Measurements from ENCODE around the gene NTNG1.
A peak's percentile ranks its signal among the peaks of the same experiment; 100 is the strongest.

NTNG1 gene

GRCh38 chr1:107449326-107449725 is 308.5 kb downstream of the NTNG1 start:
- H3K9ac ChIP-seq: no peak overlapping the region
- H3K4me1 ChIP-seq (ENCODE audit: low read depth, poor library complexity, severe bottlenecking): peaks cover 36% of the 10 kb centered on the region
- no peak overlapping the region for H2AFZ ChIP-seq (ENCODE audit: low read depth)
- H3K27me3 ChIP-seq (ENCODE audit: insufficient read depth, low read depth): no peaks in the 10 kb centered on the region
- no peaks in the 10 kb centered on the region for H3K36me3 ChIP-seq (ENCODE audit: insufficient read depth)
- no peak overlapping the region for H3K4me2 ChIP-seq
- no peaks in the 10 kb centered on the region for H4K20me1 ChIP-seq (ENCODE audit: insufficient read depth)
- H3K79me2 ChIP-seq (ENCODE audit: insufficient read depth, low read depth): no peaks in the 10 kb centered on the region
- no peak for TF ChIP-seq CTCF (conservative IDR thresholded peaks at IDR 0.05; ENCODE audit: low read depth, low read length)
- H3K27ac ChIP-seq: no peak overlapping the region
- no peak overlapping the region for H3K4me3 ChIP-seq (IDR thresholded peaks at IDR 0.05; ENCODE audit: insufficient read depth, low read depth, low read length)

GRCh38 chr1:107450899-107451664 is 310.2 kb downstream of the NTNG1 start:
- Histone ChIP-seq H4K20me1 (ENCODE audit: insufficient read depth) (no peaks in the 10 kb centered on the region), H3K27me3 (ENCODE audit: insufficient read depth, low read depth) (no peaks in the 10 kb centered on the region), H3K27ac (peak overlapping the region; percentile 60), H3K4me2 (peak overlapping the region; percentile 36), H3K36me3 (ENCODE audit: insufficient read depth) (no peaks in the 10 kb centered on the region), H3K4me3 (IDR thresholded peaks at IDR 0.05; ENCODE audit: insufficient read depth, low read depth, low read length) (no peak overlapping the region), H3K79me2 (ENCODE audit: insufficient read depth, low read depth) (no peaks in the 10 kb centered on the region), H3K9ac (no peak overlapping the region), H2AFZ (ENCODE audit: low read depth) (peak overlapping the region; percentile 59), H3K4me1 (ENCODE audit: low read depth, poor library complexity, severe bottlenecking) (peaks cover 39% of the 10 kb centered on the region)
- TF ChIP-seq CTCF (conservative IDR thresholded peaks at IDR 0.05; ENCODE audit: low read depth, low read length): no peak

- no peak for TF ChIP-seq CTCF (conservative IDR thresholded peaks at IDR 0.05; ENCODE audit: low read depth, low read length)
- Histone ChIP-seq H4K20me1 (ENCODE audit: insufficient read depth) (no peaks in the 10 kb centered on the region), H3K4me2 (peak overlapping the region; percentile 36), H2AFZ (ENCODE audit: low read depth) (peak overlapping the region; percentile 59), H3K27ac (peak overlapping the region; percentile 60), H3K27me3 (ENCODE audit: insufficient read depth, low read depth) (no peaks in the 10 kb centered on the region), H3K36me3 (ENCODE audit: insufficient read depth) (no peaks in the 10 kb centered on the region), H3K9ac (no peak overlapping the region), H3K4me3 (IDR thresholded peaks at IDR 0.05; ENCODE audit: insufficient read depth, low read depth, low read length) (no peak overlapping the region), H3K4me1 (ENCODE audit: low read depth, poor library complexity, severe bottlenecking) (peaks cover 45% of the 10 kb centered on the region), H3K79me2 (ENCODE audit: insufficient read depth, low read depth) (no peaks in the 10 kb centered on the region)
These were observed 310.9 kb downstream of the NTNG1 start for GRCh38 chr1:107451715-107452114.

- H3K4me1 ChIP-seq (ENCODE audit: low read depth, poor library complexity, severe bottlenecking): peaks cover 75% of the 10 kb centered on the region
- H4K20me1 ChIP-seq (ENCODE audit: insufficient read depth): no peaks in the 10 kb centered on the region
- H3K4me3 ChIP-seq (IDR thresholded peaks at IDR 0.05; ENCODE audit: insufficient read depth, low read depth, low read length): no peak overlapping the region
- H3K9ac ChIP-seq: no peak overlapping the region
- no peaks in the 10 kb centered on the region for H3K36me3 ChIP-seq (ENCODE audit: insufficient read depth)
- H3K4me2 ChIP-seq: no peak overlapping the region
- H3K79me2 ChIP-seq (ENCODE audit: insufficient read depth, low read depth): no peaks in the 10 kb centered on the region
- H3K27ac ChIP-seq: no peak overlapping the region
- no peaks in the 10 kb centered on the region for H3K27me3 ChIP-seq (ENCODE audit: insufficient read depth, low read depth)
- no peak for TF ChIP-seq CTCF (conservative IDR thresholded peaks at IDR 0.05; ENCODE audit: low read depth, low read length)
- no peak overlapping the region for H2AFZ ChIP-seq (ENCODE audit: low read depth)
These were observed 314.0 kb downstream of the NTNG1 start for GRCh38 chr1:107454791-107455190.
